LNCaP clone FGC (cell line): ENCODE results near the gene FBXO41.
"Not testable (repeated sequence)": the region's sequence is repeated elsewhere in the genome, so short reads cannot be mapped to it uniquely, and the experiment has no call there.

Source experiments
- DNase-seq: peaks from one replicate; pipeline ENCODE4 v3.0.0-alpha.2; 2011; ENCODE audit warnings: low read depth
- H3K4me3 ChIP-seq: 2 replicates; pipeline ENCODE4 v1.5.1; 2011; ENCODE audit warnings: mild to moderate bottlenecking, low read depth, low read length, control low read depth
- TF ChIP-seq, protein P1 (sequence below): IDR thresholded peaks from 2 replicates; pipeline ENCODE4 v1.5.1; 2012; ENCODE audit warnings: mild to moderate bottlenecking; ENCODE audit not compliant: control insufficient read depth, insufficient read depth; ENCODE audit errors: extremely low read depth

Gene FBXO41

DNA sequence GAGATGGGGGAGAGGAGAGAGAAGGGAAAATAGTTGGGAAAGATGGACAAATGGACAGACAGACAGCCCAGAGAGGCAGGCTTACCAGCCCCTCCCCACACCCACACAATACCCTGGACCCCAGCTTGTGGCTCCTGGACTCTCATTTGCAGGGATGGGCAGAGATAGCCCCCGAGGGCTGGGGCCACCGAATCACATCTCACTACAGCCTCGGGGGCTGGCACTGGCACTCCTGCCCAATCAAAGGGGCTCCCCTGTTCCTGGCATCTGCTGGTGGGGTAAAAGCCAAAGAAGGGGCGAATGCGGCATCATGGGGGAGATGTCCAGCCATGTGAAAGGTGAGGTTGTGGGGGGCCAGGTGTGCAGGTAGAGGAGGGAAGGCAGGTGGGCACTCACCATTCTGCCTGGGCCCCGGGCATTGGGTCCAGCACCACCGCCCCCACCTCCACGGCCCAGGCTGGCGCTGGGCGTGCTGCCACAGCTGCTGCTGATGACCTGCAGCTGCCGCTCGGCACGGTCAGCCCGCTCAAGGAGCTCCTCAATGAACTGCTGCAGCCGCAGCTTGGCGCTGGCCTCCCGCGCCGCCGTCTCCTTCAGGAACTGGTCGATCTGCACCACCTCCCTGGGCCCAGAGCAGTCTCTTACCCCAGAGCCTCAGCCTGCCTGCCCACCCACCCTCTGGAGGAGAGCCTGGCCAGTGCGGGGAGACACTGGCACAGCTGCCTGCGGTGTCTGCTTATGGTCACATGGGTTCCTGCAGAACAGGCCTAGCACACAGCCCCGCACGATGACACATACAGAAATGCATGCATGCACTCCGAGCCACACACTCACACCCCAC lies 18.0 kb downstream of the FBXO41 start:
- H3K4me3 ChIP-seq = no peak overlapping the region
- TF ChIP-seq, protein P1, sequence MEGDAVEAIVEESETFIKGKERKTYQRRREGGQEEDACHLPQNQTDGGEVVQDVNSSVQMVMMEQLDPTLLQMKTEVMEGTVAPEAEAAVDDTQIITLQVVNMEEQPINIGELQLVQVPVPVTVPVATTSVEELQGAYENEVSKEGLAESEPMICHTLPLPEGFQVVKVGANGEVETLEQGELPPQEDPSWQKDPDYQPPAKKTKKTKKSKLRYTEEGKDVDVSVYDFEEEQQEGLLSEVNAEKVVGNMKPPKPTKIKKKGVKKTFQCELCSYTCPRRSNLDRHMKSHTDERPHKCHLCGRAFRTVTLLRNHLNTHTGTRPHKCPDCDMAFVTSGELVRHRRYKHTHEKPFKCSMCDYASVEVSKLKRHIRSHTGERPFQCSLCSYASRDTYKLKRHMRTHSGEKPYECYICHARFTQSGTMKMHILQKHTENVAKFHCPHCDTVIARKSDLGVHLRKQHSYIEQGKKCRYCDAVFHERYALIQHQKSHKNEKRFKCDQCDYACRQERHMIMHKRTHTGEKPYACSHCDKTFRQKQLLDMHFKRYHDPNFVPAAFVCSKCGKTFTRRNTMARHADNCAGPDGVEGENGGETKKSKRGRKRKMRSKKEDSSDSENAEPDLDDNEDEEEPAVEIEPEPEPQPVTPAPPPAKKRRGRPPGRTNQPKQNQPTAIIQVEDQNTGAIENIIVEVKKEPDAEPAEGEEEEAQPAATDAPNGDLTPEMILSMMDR = no peak
- DNase-seq = no peak

DNA sequence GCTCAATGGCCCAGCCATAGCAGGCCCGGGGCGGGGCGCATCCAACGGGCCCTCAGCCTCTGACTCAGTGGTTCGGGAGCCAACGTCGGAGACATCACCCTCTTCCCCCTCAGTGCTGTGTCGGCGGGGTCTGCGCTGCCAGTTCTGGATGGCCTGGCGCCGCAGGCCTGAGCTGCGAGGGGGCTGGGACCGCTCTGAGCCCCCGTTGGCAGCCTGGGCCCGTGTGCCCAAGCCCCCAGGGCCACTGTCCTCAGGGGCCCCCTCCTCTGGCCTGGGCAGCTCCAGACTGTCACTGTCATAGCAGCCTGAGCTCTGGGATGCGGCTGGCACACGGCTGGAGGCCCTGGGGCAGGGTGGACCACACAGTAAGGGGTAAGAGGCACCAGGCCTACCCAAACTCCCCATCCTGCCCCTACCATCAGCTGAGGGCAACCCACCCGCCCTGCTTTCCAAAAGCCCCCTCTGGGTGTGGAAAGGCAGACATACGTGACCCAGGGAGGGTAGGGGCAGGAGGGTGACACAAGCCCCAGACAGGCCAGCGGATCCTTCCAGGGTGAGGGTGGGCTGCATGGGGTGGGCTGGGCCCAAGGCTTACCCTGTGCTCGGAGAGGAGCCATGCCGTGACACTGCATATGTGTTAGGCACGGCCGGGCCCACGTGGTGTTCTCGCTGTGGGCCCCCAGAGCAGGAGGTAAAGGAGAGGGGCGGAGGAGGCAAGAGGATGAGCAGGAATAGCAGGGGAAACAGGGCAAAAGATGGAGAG lies 18.8 kb downstream of the FBXO41 start:
- H3K4me3 ChIP-seq = no peak overlapping the region
- TF ChIP-seq, protein P1 = no peak
- no peak for DNase-seq

DNA sequence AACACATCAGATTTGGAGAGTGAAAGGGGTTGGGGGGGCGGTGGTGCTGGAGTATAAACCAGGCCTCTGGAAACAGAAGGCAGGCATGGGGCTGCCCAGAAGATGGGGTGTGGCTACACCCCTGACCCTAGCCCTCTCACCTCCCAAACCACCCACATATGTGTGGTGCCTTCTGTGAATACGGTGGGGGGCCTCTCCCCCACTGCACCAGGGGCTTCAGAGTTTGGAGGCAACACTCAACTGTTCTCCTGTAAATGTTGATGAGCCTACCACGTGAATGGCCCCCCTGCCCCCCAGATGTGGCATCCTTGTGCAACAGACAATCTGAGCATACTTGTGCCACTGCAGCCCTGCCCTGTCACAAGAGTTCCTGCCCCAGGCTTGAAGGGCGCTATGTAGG lies 19.5 kb downstream of the FBXO41 start:
- TF ChIP-seq, protein P1 = no peak
- H3K4me3 ChIP-seq = no peak overlapping the region
- DNase-seq = no peak

DNA sequence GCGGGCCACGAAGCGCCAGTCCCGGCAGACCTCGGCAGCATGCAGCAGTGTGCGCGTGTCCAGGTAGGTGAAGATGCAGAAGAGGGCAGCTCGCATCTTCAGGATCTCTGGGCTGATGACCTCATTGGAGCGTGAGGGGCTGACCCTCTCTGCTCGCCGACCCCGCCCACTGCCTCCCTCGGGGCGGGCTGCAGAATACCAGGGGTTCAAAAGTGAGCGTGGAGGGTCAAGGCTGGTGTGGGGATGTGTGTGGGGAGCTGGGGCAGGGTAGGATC lies 20.0 kb downstream of the FBXO41 start:
- TF ChIP-seq, protein P1 = no peak
- H3K4me3 ChIP-seq = no peak overlapping the region
- DNase-seq = no peak

DNA sequence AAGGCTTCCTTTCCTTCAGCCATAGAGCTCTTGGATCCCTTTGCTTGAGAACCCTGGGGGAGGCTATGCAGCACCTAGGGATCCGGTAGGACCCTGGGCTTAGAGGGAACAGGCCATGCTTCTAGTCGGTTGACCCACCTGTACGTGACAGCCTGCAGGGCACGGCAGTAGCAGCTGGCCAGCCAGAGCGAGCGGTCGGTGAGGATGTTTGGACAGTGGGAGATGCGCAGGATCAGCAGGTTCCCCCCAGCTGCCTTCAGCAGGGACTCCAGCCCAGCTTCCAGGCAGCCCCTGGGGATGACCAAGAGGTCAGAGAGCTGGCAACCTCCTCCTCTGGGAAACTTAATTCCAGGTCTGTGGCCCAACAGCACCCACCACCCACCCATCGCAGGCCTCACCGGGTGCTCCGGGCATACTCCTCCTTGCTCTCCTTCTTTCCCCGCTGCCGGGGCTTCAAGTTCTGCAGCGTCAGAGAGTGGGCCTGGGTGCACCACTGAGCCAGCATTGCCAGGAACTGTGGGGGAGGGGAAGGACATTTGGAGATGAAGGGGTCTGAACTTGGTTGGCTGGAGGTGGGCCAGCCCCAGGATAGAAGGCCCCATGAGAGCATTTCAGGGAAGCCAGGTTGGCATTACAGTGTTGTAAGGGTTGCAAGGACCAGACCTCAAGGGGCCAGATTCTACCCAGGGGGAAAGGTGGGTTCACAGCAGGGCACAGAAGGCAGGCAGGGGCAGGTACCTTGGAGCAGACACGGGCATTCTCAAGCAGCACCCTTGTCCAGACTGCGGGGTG lies 20.5 kb downstream of the FBXO41 start:
- no peak overlapping the region for H3K4me3 ChIP-seq
- TF ChIP-seq, protein P1 = no peak
- DNase-seq = no peak

DNA sequence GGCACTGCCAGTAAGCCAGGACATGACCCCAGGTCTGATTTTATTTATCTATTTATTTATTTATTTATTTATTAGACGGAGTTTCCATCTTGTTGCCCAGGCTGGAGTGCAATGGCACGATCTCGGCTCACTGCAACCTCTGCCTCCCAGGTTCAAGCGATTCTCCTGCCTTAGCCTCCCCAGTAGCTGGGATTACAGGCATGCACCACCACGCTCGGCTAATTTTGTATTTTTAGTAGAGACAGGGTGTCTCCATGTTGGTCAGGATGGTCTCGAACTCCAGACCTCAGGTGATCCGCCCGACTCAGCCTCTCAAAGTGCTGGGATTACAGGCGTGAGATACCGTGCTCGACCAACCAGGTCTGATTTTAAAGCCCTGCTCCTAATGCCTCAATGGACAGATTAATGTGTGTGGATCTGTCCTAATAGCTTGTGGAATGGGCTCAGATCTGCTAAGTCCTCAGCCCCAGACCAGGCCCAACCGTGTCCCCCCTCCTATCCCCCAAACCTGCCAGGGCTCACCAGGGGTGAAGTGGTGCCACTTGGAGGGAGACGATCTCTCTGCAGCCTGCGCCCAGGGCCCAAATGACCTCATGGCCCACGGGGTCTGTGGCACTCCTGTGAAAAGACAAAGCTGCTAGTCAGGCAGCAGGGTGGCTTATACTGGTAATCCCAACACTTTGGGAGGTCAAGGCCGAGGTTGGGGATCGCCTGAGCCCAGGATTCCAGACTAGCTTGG lies 21.4 kb downstream of the FBXO41 start:
- not testable (repeated sequence) for H3K4me3 ChIP-seq, DNase-seq
